Naive thymus-derived CD4-positive, alpha-beta T cell (primary cell): Measurements from ENCODE around the gene LZTS2. TPM values are rescaled to one million over a fixed set of nuclear protein-coding genes. Genes with fewer than 3 reads are reported as not detected.

Experiments used
- ATAC-seq: fragments of 150-1000 bp; cut with Tn5 transposase; 2 replicates; pipeline ENCODE4 v1.10.0; 2021; ENCODE audit warnings: mild to moderate bottlenecking, moderate library complexity
- CTCF ChIA-PET: fragments of 350-600 bp; sonication (Branson Sonifier 250); formaldehyde crosslinking; loops from one replicate; lab custom pipeline; 2021; ENCODE audit warnings: antibody characterized with exemption; lab: Charles Lee
- POLR2A ChIA-PET: fragments of 350-600 bp; sonication (Branson Sonifier 250); formaldehyde crosslinking; loops from one replicate; lab custom pipeline; 2021; ENCODE audit warnings: antibody characterized with exemption, inconsistent platforms; lab: Charles Lee
- DNase-seq, 9 donors: peaks; one replicate each; pipeline versions ENCODE4 v3.0.0 to v3.0.0-alpha.2; 2020 to 2022; ENCODE audit warnings: mixed read lengths in 1 of 9
- H3K27ac ChIP-seq: one replicate; pipeline ENCODE4 v1.7.0; 2013; ENCODE audit warnings: mild to moderate bottlenecking, low read depth, low read length, moderate library complexity
- H3K27me3 ChIP-seq, 2 donors: one replicate each; pipeline ENCODE4 v1.7.0; 2013; ENCODE audit warnings: low read length in 2 of 2, mild to moderate bottlenecking in 2 of 2, moderate library complexity in 2 of 2; ENCODE audit not compliant: control insufficient read depth in 2 of 2, insufficient read depth in 2 of 2
- H3K36me3 ChIP-seq, 3 experiments: 1 replicate in 2 of 3; 2 replicates in 1 of 3; pipeline ENCODE4 v1.7.0; 2013; ENCODE audit warnings: low read length in 3 of 3, mild to moderate bottlenecking in 3 of 3, moderate library complexity in 1 of 3; ENCODE audit not compliant: insufficient read depth in 3 of 3, control insufficient read depth in 2 of 3
- H3K4me1 ChIP-seq, 2 donors: one replicate each; pipeline ENCODE4 v1.7.0; 2013; ENCODE audit warnings: low read length in 2 of 2, mild to moderate bottlenecking in 2 of 2, moderate library complexity in 1 of 2; ENCODE audit not compliant: control insufficient read depth in 2 of 2, insufficient read depth in 2 of 2
- H3K4me3 ChIP-seq: 2 replicates; pipeline ENCODE4 v1.7.0; 2013; ENCODE audit warnings: mild to moderate bottlenecking, low read length
- H3K9me3 ChIP-seq, 3 experiments: 1 replicate in 2 of 3; 2 replicates in 1 of 3; pipeline ENCODE4 v1.7.0; 2013; ENCODE audit warnings: low read length in 3 of 3; ENCODE audit not compliant: control insufficient read depth in 2 of 3
- H3K27ac Mint-ChIP-seq, 9 donors: one replicate each; pipeline ENCODE4 v1.8.0; 2020 to 2022; ENCODE audit warnings: mixed read lengths in 9 of 9, mild to moderate bottlenecking in 8 of 9, moderate library complexity in 5 of 9, inconsistent platforms in 2 of 9
- H3K27me3 Mint-ChIP-seq, 5 donors: one replicate each; pipeline ENCODE4 v1.8.0; 2021 to 2022; ENCODE audit warnings: mixed read lengths in 5 of 5, mild to moderate bottlenecking in 1 of 5
- H3K36me3 Mint-ChIP-seq, 5 donors: one replicate each; pipeline ENCODE4 v1.8.0; 2020 to 2022; ENCODE audit warnings: mixed read lengths in 5 of 5, mild to moderate bottlenecking in 3 of 5, inconsistent platforms in 1 of 5
- H3K4me1 Mint-ChIP-seq, 7 donors: one replicate each; pipeline ENCODE4 v1.8.0; 2020 to 2022; ENCODE audit warnings: mixed read lengths in 7 of 7, mild to moderate bottlenecking in 3 of 7, inconsistent platforms in 1 of 7
- H3K4me3 Mint-ChIP-seq, 10 donors: one replicate each; pipeline ENCODE4 v1.8.0; 2020 to 2022; ENCODE audit warnings: mild to moderate bottlenecking in 10 of 10, mixed read lengths in 10 of 10, moderate library complexity in 6 of 10, inconsistent platforms in 2 of 10
- H3K9me3 Mint-ChIP-seq, 11 donors: one replicate each; pipeline ENCODE4 v1.8.0; 2020 to 2022; ENCODE audit warnings: mixed read lengths in 11 of 11, mild to moderate bottlenecking in 4 of 11, inconsistent platforms in 1 of 11, moderate library complexity in 1 of 11
- intact Hi-C, 2 donors: fragments of 100-400 bp; cut with micrococcal nuclease; formaldehyde crosslinking; loops; one replicate each; pipeline ENCODE4 v1.15.1; 2023
- polyA plus RNA-seq, 2 donors: library from polyadenylated mRNA; unstranded; fragments of 300-500 nt; fragmentation: Illumina TruSeq; gene quantifications; one replicate each; pipeline ENCODE4 v1.2.3, GENCODE V29; 2021
- total RNA-seq, 6 experiments: library from RNA in 5 of 6; stranded (reverse) in 5 of 6; gene quantifications; 1 replicate in 5 of 6; 2 replicates in 1 of 6; pipeline ENCODE4 v1.2.3 and lab custom pipeline; 2021 to 2026

LZTS2 gene
- total and polyA plus RNA-seq, 7 experiments from 2014 or later, result 10.8 to 44.7 (median 25.5) TPM

GRCh38 chr10:101053516-101053915 lies 53.9 kb downstream of the LZTS2 start:
- ChIA-PET CTCF (interaction anchor here (0.9 to 4.9 kb wide), 2 partner anchors 8 to 12 kb away, joined by 3 to 40 read pairs; partner anchors contain the start of gene KAZALD1), POLR2A (no interaction called here)
- DNase-seq, result no peak
- peaks cover 0 to 6% (median 0%) of the 10 kb centered on the region in 5 donors for H3K36me3 Mint-ChIP-seq
- Histone ChIP-seq H3K27me3 (peaks cover 7 to 8% of the 10 kb centered on the region in 2 donors), H3K4me1 (peaks cover 5 to 9% of the 10 kb centered on the region in 2 donors), H3K27ac (no peak overlapping the region), H3K36me3 (no peaks in the 10 kb centered on the region), H3K4me3 (no peak overlapping the region), H3K9me3 (no peaks in the 10 kb centered on the region)
- H3K9me3 Mint-ChIP-seq, result peaks cover 0 to 2% (median 0%) of the 10 kb centered on the region in 11 donors
- intact Hi-C loops, result no loop called here
- H3K4me1 Mint-ChIP-seq, result peaks cover 9 to 45% (median 12%) of the 10 kb centered on the region in 7 donors
- no peak overlapping the region for H3K27ac Mint-ChIP-seq
- H3K27me3 Mint-ChIP-seq, result peaks cover 22 to 24% (median 23%) of the 10 kb centered on the region in 5 donors
- H3K4me3 Mint-ChIP-seq, result no peak overlapping the region
- no peak for ATAC-seq

GRCh38 chr10:101054351-101054750 lies 54.7 kb downstream of the LZTS2 start:
- POLR2A ChIA-PET, result no interaction called here
- H3K4me3 ChIP-seq, result no peak overlapping the region
- Mint-ChIP-seq H3K4me1 (peaks cover 4 to 45% (median 10%) of the 10 kb centered on the region in 7 donors), H3K4me3 (no peak overlapping the region), H3K27me3 (peaks cover 15 to 16% (median 15%) of the 10 kb centered on the region in 5 donors), H3K9me3 (peaks cover 0 to 2% (median 0%) of the 10 kb centered on the region in 11 donors), H3K27ac (no peak overlapping the region), H3K36me3 (peaks cover 0 to 6% (median 0%) of the 10 kb centered on the region in 5 donors)
- CTCF ChIA-PET, result interaction anchor here (4.9 kb wide), 1 partner anchor 13 kb away, joined by 40 read pairs; no protein-coding TSS in a partner anchor
- no peaks in the 10 kb centered on the region for H3K36me3 ChIP-seq
- H3K27ac ChIP-seq, result no peak overlapping the region
- ATAC-seq, result no peak
- intact Hi-C loops, result no loop called here
- H3K27me3 ChIP-seq, result peaks cover 4 to 8% of the 10 kb centered on the region in 2 donors
- H3K4me1 ChIP-seq, result peaks cover 5 to 9% of the 10 kb centered on the region in 2 donors
- no peak for DNase-seq
- no peaks in the 10 kb centered on the region for H3K9me3 ChIP-seq

- POLR2A ChIA-PET, result no interaction called here
- Histone ChIP-seq H3K4me1 (peaks cover 5 to 7% of the 10 kb centered on the region in 2 donors), H3K36me3 (no peaks in the 10 kb centered on the region), H3K9me3 (no peaks in the 10 kb centered on the region), H3K27me3 (peaks cover 0 to 8% of the 10 kb centered on the region in 2 donors), H3K27ac (no peak overlapping the region), H3K4me3 (no peak overlapping the region)
- no peak overlapping the region for H3K4me3 Mint-ChIP-seq
- no peak overlapping the region for H3K27ac Mint-ChIP-seq
- H3K27me3 Mint-ChIP-seq, result peaks cover 9 to 11% (median 10%) of the 10 kb centered on the region in 5 donors
- H3K36me3 Mint-ChIP-seq, result peaks cover 0 to 6% (median 0%) of the 10 kb centered on the region in 5 donors
- intact Hi-C loops, result no loop called here
- CTCF ChIA-PET, result interaction anchor here (1.0 to 9.2 kb wide), 4 partner anchors 10 to 40 kb away, joined by 3 to 100 read pairs (median 4); no protein-coding TSS in a partner anchor
- H3K4me1 Mint-ChIP-seq, result peaks cover 6 to 47% (median 10%) of the 10 kb centered on the region in 7 donors
- no peak for DNase-seq
- no peaks in the 10 kb centered on the region for H3K9me3 Mint-ChIP-seq
- ATAC-seq, result no peak
These were observed 55.3 kb downstream of the LZTS2 start for GRCh38 chr10:101054876-101055275.

- DNase-seq (no peak), ATAC-seq (no peak)
- H3K27me3 ChIP-seq, result peaks cover 0 to 6% of the 10 kb centered on the region in 2 donors
- no peaks in the 10 kb centered on the region for H3K9me3 Mint-ChIP-seq
- H3K4me1 ChIP-seq, result peaks cover 3 to 4% of the 10 kb centered on the region in 2 donors
- no peaks in the 10 kb centered on the region for H3K9me3 ChIP-seq
- ChIA-PET POLR2A (no interaction called here), CTCF (interaction anchor here (1.0 to 9.2 kb wide), 4 partner anchors 9 to 40 kb away, joined by 3 to 100 read pairs (median 4); no protein-coding TSS in a partner anchor)
- H3K36me3 ChIP-seq, result peaks cover 0 to under 1% (median 0%) of the 10 kb centered on the region in 3 experiments
- H3K27ac Mint-ChIP-seq, result no peak overlapping the region
- peaks cover 0 to 6% (median 0%) of the 10 kb centered on the region in 5 donors for H3K36me3 Mint-ChIP-seq
- H3K4me3 Mint-ChIP-seq, result no peak overlapping the region
- no peak overlapping the region for H3K4me3 ChIP-seq
- intact Hi-C loops, result no loop called here
- peaks cover 5 to 8% (median 8%) of the 10 kb centered on the region in 5 donors for H3K27me3 Mint-ChIP-seq
- H3K4me1 Mint-ChIP-seq, result peaks cover 9 to 45% (median 10%) of the 10 kb centered on the region in 7 donors
- H3K27ac ChIP-seq, result no peak overlapping the region
These were observed 55.8 kb downstream of the LZTS2 start for GRCh38 chr10:101055411-101055810.

GRCh38 chr10:101056365-101057151 lies 57.0 kb downstream of the LZTS2 start:
- CTCF ChIA-PET, result interaction anchor here (2.8 to 9.2 kb wide), 3 partner anchors 12 to 85 kb away, joined by 16 to 100 read pairs (median 18); no protein-coding TSS in a partner anchor
- intact Hi-C loops, result no loop called here
- H3K27ac Mint-ChIP-seq, result no peak overlapping the region

More at GRCh38 chr10:101056365-101057151, 57.0 kb downstream of the LZTS2 start:
- POLR2A ChIA-PET, result no interaction called here
- Histone ChIP-seq H3K4me1 (peaks cover 3% of the 10 kb centered on the region in 2 donors), H3K36me3 (peaks cover 0 to 5% (median 0%) of the 10 kb centered on the region in 3 experiments), H3K9me3 (no peaks in the 10 kb centered on the region), H3K27me3 (no peaks in the 10 kb centered on the region), H3K4me3 (no peak overlapping the region), H3K27ac (no peak overlapping the region)
- no peaks in the 10 kb centered on the region for H3K9me3 Mint-ChIP-seq
- peaks cover 0 to 6% (median 0%) of the 10 kb centered on the region in 5 donors for H3K36me3 Mint-ChIP-seq
- H3K4me3 Mint-ChIP-seq, result no peak overlapping the region
- peaks cover 4 to 47% (median 11%) of the 10 kb centered on the region in 7 donors for H3K4me1 Mint-ChIP-seq
- ATAC-seq (no peak), DNase-seq (no peak)
- H3K27me3 Mint-ChIP-seq, result no peaks in the 10 kb centered on the region
